Epithelial cell of prostate (primary cell): ENCODE data around the gene METTL26.

ENCODE experiments used
- DNase-seq: peaks from one replicate; pipeline ENCODE4 v3.0.0-alpha.2; 2011; ENCODE audit warnings: low read depth, low spot score
- H3K27ac ChIP-seq: fragments of 450-650 bp; 2 replicates; pipeline ENCODE4 v1.5.1; 2017; ENCODE audit warnings: mild to moderate bottlenecking

METTL26 gene

GRCh38 chr16:660459-661183 is 24.5 kb upstream of the METTL26 start:
- no peak overlapping the region for H3K27ac ChIP-seq
- DNase-seq = no peak

GRCh38 chr16:660132-660458 is 24.0 kb upstream of the METTL26 start:
- no peak for DNase-seq
- no peak overlapping the region for H3K27ac ChIP-seq

- DNase-seq = no peak
- no peak overlapping the region for H3K27ac ChIP-seq
Measured at GRCh38 chr16:659618-660017, 23.5 kb upstream of the METTL26 start.

- H3K27ac ChIP-seq = no peak overlapping the region
- no peak for DNase-seq
Measured at GRCh38 chr16:658679-659571, 22.8 kb upstream of the METTL26 start.

GRCh38 chr16:657487-657886 is 21.4 kb upstream of the METTL26 start:
- no peak overlapping the region for H3K27ac ChIP-seq
- no peak for DNase-seq

- DNase-seq = no peak
- no peak overlapping the region for H3K27ac ChIP-seq
Measured at GRCh38 chr16:654034-654433, 17.9 kb upstream of the METTL26 start.

- DNase-seq = no peak
- no peak overlapping the region for H3K27ac ChIP-seq
Measured at GRCh38 chr16:652454-653305, 16.6 kb upstream of the METTL26 start.

- no peak overlapping the region for H3K27ac ChIP-seq
- no peak for DNase-seq
Measured at GRCh38 chr16:651844-652243, 15.7 kb upstream of the METTL26 start.

- no peak overlapping the region for H3K27ac ChIP-seq
Measured at GRCh38 chr16:649631-650030, 13.5 kb upstream of the METTL26 start.

GRCh38 chr16:648781-649589 is 12.9 kb upstream of the METTL26 start, which contains the start of gene WDR90:
WDR90 (plus strand) TSS chr16:649365; CDS start chr16:649417, 52 bp downstream.
- DNase-seq = peak; percentile 52
- H3K27ac ChIP-seq = peak within 1 kb of the TSS; percentile 87

More at GRCh38 chr16:649631-650030, 13.5 kb upstream of the METTL26 start:
- no peak for DNase-seq

- H3K27ac ChIP-seq = peak overlapping the region; percentile 87
- DNase-seq = no peak
Measured at GRCh38 chr16:648071-648780, 12.1 kb upstream of the METTL26 start.

- no peak overlapping the region for H3K27ac ChIP-seq
- DNase-seq = no peak
Measured at GRCh38 chr16:647173-647902, 11.2 kb upstream of the METTL26 start.

GRCh38 chr16:646679-647172 is 10.6 kb upstream of the METTL26 start:
- H3K27ac ChIP-seq = no peak overlapping the region
- DNase-seq = no peak

GRCh38 chr16:645852-646678 is 10.0 kb upstream of the METTL26 start:
- no peak for DNase-seq
- no peak overlapping the region for H3K27ac ChIP-seq

GRCh38 chr16:644556-644955 is 8.5 kb upstream of the METTL26 start:
- no peak overlapping the region for H3K27ac ChIP-seq
- DNase-seq = no peak

GRCh38 chr16:643050-643368 is 6.9 kb upstream of the METTL26 start:
- H3K27ac ChIP-seq = no peak overlapping the region
- DNase-seq = no peak

GRCh38 chr16:642189-643049 is 6.3 kb upstream of the METTL26 start:
- DNase-seq = no peak
- H3K27ac ChIP-seq = no peak overlapping the region
